Measurements from ENCODE around the gene EPN2.
"Not testable (repeated sequence)": the region's sequence is repeated elsewhere in the genome, so short reads cannot be mapped to it uniquely, and the experiment has no call there.

Gene EPN2

GRCh38 chr17:19268611-19269010 is 31.4 kb downstream of the EPN2 start:
- Mint-ChIP-seq H3K4me3 (no peak overlapping the region), H3K9me3 (no peaks in the 10 kb centered on the region), H3K27me3 (peaks cover 65% of the 10 kb centered on the region), H3K36me3 (no peaks in the 10 kb centered on the region), H3K27ac (no peak overlapping the region), H3K4me1 (no peaks in the 10 kb centered on the region)
- CTCF ChIA-PET, result no interaction called here
- no peak for DNase-seq

GRCh38 chr17:19269106-19269505 is 31.9 kb downstream of the EPN2 start:
- H3K27ac Mint-ChIP-seq, result no peak overlapping the region
- DNase-seq, result no peak
- CTCF ChIA-PET, result no interaction called here
- no peaks in the 10 kb centered on the region for H3K4me1 Mint-ChIP-seq
- peaks cover 70% of the 10 kb centered on the region for H3K27me3 Mint-ChIP-seq
- no peaks in the 10 kb centered on the region for H3K9me3 Mint-ChIP-seq
- H3K36me3 Mint-ChIP-seq, result no peaks in the 10 kb centered on the region
- H3K4me3 Mint-ChIP-seq, result no peak overlapping the region

GRCh38 chr17:19269641-19270040 is 32.5 kb downstream of the EPN2 start:
- no peaks in the 10 kb centered on the region for H3K4me1 Mint-ChIP-seq
- CTCF ChIA-PET, result no interaction called here
- H3K9me3 Mint-ChIP-seq, result no peaks in the 10 kb centered on the region
- DNase-seq, result no peak
- no peak overlapping the region for H3K27ac Mint-ChIP-seq
- no peaks in the 10 kb centered on the region for H3K36me3 Mint-ChIP-seq
- no peak overlapping the region for H3K4me3 Mint-ChIP-seq
- H3K27me3 Mint-ChIP-seq, result peaks cover 70% of the 10 kb centered on the region

- CTCF ChIA-PET, result no interaction called here
- H3K9me3 Mint-ChIP-seq, result no peaks in the 10 kb centered on the region
- peaks cover 70% of the 10 kb centered on the region for H3K27me3 Mint-ChIP-seq
- no peak for DNase-seq
- H3K4me3 Mint-ChIP-seq, result no peak overlapping the region
- H3K36me3 Mint-ChIP-seq, result no peaks in the 10 kb centered on the region
- H3K27ac Mint-ChIP-seq, result no peak overlapping the region
- H3K4me1 Mint-ChIP-seq, result no peaks in the 10 kb centered on the region
Measured at GRCh38 chr17:19270347-19270703, 33.2 kb downstream of the EPN2 start.

GRCh38 chr17:19270704-19271611 is 33.8 kb downstream of the EPN2 start:
- Mint-ChIP-seq H3K9me3 (no peaks in the 10 kb centered on the region), H3K36me3 (no peaks in the 10 kb centered on the region), H3K4me3 (no peak overlapping the region), H3K27me3 (peaks cover 67% of the 10 kb centered on the region), H3K4me1 (no peaks in the 10 kb centered on the region), H3K27ac (no peak overlapping the region)
- CTCF ChIA-PET, result no interaction called here
- DNase-seq, result no peak

GRCh38 chr17:19271780-19272357 is 34.7 kb downstream of the EPN2 start:
- CTCF ChIA-PET, result no interaction called here
- no peaks in the 10 kb centered on the region for H3K36me3 Mint-ChIP-seq
- DNase-seq, result no peak

GRCh38 chr17:19273731-19274130 is 36.6 kb downstream of the EPN2 start:
- Mint-ChIP-seq H3K4me1 (no peaks in the 10 kb centered on the region), H3K27me3 (peaks cover 66% of the 10 kb centered on the region), H3K9me3 (no peaks in the 10 kb centered on the region), H3K4me3 (no peak overlapping the region), H3K36me3 (no peaks in the 10 kb centered on the region), H3K27ac (no peak overlapping the region)
- CTCF ChIA-PET, result no interaction called here
- DNase-seq, result no peak

More at GRCh38 chr17:19271780-19272357, 34.7 kb downstream of the EPN2 start:
- H3K4me1 Mint-ChIP-seq, result no peaks in the 10 kb centered on the region
- H3K4me3 Mint-ChIP-seq, result no peak overlapping the region
- H3K27me3 Mint-ChIP-seq, result peaks cover 67% of the 10 kb centered on the region
- H3K9me3 Mint-ChIP-seq, result no peaks in the 10 kb centered on the region
- no peak overlapping the region for H3K27ac Mint-ChIP-seq

GRCh38 chr17:19274893-19275292 is 37.7 kb downstream of the EPN2 start:
- CTCF ChIA-PET, result no interaction called here
- Mint-ChIP-seq H3K4me3 (no peak overlapping the region), H3K36me3 (no peaks in the 10 kb centered on the region), H3K27ac (no peak overlapping the region), H3K27me3 (peaks cover 66% of the 10 kb centered on the region), H3K4me1 (no peaks in the 10 kb centered on the region), H3K9me3 (no peaks in the 10 kb centered on the region)
- no peak for DNase-seq

GRCh38 chr17:19275457-19276127 is 38.4 kb downstream of the EPN2 start:
- CTCF ChIA-PET, result no interaction called here
- Mint-ChIP-seq H3K4me3 (no peak overlapping the region), H3K4me1 (no peaks in the 10 kb centered on the region), H3K9me3 (no peaks in the 10 kb centered on the region), H3K27me3 (peaks cover 61% of the 10 kb centered on the region), H3K27ac (no peak overlapping the region), H3K36me3 (no peaks in the 10 kb centered on the region)
- DNase-seq, result no peak

GRCh38 chr17:19278284-19278683 is 41.1 kb downstream of the EPN2 start:
- H3K4me3 Mint-ChIP-seq, H3K9me3 Mint-ChIP-seq, H3K4me1 Mint-ChIP-seq, H3K36me3 Mint-ChIP-seq, CTCF ChIA-PET, H3K27ac Mint-ChIP-seq, DNase-seq: not testable (repeated sequence)
- H3K27me3 Mint-ChIP-seq, result peaks cover 38% of the 10 kb centered on the region

GRCh38 chr17:19278729-19279128 is 41.6 kb downstream of the EPN2 start:
- DNase-seq, result no peak
- CTCF ChIA-PET, result no interaction called here
- Mint-ChIP-seq H3K27me3 (peaks cover 34% of the 10 kb centered on the region), H3K9me3 (no peaks in the 10 kb centered on the region), H3K4me1 (peaks cover 4% of the 10 kb centered on the region), H3K36me3 (no peaks in the 10 kb centered on the region), H3K4me3 (no peak overlapping the region), H3K27ac (no peak overlapping the region)

GRCh38 chr17:19281161-19281560 is 44.0 kb downstream of the EPN2 start:
- no peak for DNase-seq
- CTCF ChIA-PET, result interaction anchor here (0.7 kb wide), 1 partner anchor 21 kb away, joined by 3 read pairs; no protein-coding TSS in a partner anchor
- no peaks in the 10 kb centered on the region for H3K36me3 Mint-ChIP-seq
- no peaks in the 10 kb centered on the region for H3K9me3 Mint-ChIP-seq
- H3K4me1 Mint-ChIP-seq, result peaks cover 18% of the 10 kb centered on the region
- peaks cover 15% of the 10 kb centered on the region for H3K27me3 Mint-ChIP-seq
- no peak overlapping the region for H3K4me3 Mint-ChIP-seq
- H3K27ac Mint-ChIP-seq, result no peak overlapping the region

GRCh38 chr17:19284005-19284959 is 47.1 kb downstream of the EPN2 start:
- Mint-ChIP-seq H3K4me1 (peaks cover 18% of the 10 kb centered on the region), H3K27me3 (peaks cover 29% of the 10 kb centered on the region), H3K9me3 (no peaks in the 10 kb centered on the region), H3K4me3 (no peak overlapping the region), H3K27ac (no peak overlapping the region), H3K36me3 (no peaks in the 10 kb centered on the region)
- DNase-seq, result no peak
- CTCF ChIA-PET, result interaction anchor here (1.0 kb wide), 2 partner anchors 37 to 54 kb away, joined by 3 to 5 read pairs; no protein-coding TSS in a partner anchor

All from activated naive CD4-positive, alpha-beta T cell treated with anti-CD3 and anti-CD28 coated beads, Interleukin-2, amount 10 ng/mL, durations not matched to agents 7 days and 5 days (primary cell).